ENCODE results near the gene MSH3.
"Not testable (repeated sequence)": the region's sequence is repeated elsewhere in the genome, so short reads cannot be mapped to it uniquely, and the experiment has no call there.

MSH3 gene

DNA sequence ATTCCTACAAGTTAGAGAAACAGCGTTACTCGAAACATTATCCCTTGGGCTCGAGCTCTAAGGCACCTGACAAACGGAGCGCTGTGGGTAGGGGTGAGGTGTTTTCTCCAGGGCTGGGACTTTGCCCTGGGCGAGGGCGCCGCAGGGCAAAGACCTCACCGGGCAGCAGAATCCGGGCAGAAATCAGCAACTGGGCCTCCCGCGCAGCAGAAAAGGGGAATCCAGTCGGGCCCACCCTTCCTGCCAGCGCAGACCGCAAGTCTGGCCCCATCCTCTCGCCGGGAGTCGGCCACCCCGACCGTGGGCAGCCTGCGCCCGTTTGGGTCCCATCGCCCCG is 430 bp upstream of the MSH3 start:
- H3K4me3 ChIP-seq (ENCODE audit: low read depth, low read length) = peak overlapping the region; percentile 80
- no peak for DNase-seq (ENCODE audit: low read depth)

DNA sequence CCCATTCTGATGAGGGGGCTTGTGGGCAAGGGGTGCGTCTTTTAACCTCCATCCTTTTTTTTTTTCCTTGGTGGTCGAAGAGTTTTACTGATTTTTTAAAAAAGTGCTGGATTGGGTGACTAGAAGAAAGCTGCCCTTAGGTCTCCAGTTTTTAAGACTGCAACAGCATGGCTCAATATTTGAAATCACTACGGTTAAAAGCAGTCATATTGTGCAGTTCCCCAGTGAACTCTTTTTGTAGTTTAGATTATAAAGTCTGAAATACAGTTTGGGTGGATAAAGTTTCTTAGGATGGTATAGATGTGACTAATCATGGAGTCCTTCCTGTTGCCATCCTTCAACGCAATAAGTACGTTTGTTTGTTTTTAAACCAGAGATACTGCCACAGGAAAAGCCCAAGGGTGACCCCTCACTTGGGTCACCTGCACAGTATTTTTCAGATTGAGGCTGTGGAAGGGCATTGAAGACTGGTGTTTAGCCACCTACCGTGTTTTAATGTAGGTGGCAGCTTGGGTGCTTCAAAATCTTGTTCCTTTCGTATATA is 851 bp downstream of the MSH3 start:
- no peak for DNase-seq (ENCODE audit: low read depth)
- peak overlapping the region; percentile 80 for H3K4me3 ChIP-seq (ENCODE audit: low read depth, low read length)

DNA sequence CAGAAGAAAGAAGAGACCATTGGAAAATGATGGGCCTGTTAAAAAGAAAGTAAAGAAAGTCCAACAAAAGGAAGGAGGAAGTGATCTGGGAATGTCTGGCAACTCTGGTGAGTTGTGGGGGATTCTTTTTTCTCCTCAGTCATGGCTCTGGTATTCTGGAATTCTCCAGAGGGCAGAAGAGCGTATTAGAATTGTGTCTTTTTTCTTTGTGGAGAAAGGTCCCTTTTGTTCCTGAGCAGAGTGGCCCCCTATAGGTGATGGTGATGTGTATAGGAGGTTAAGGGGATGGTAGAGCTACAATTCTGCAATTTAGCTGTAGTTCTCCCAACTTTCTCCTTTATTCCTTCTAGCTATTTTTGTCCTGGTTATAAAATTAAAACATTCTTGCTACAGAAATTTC is 2.0 kb downstream of the MSH3 start:
- DNase-seq (ENCODE audit: low read depth) = no peak
- no peak overlapping the region for H3K4me3 ChIP-seq (ENCODE audit: low read depth, low read length)

DNA sequence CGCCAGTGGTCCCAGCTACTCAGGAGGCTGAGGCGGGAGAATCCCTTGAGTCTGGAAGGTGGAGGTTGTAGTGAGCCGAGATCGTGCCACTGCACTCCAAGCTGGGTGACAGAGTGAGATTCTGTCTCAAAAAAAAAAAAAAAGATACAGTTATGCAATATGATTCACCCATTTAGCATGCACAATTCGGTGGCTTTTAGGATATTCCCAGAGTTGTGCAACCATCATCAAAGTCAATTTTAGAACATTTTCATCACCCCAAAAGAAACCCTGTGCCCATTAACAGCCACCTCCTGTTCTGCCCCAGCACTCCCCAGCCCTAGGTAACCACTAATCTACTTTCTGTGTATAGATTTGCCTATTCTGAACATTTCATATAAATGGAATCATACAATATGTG is 4.7 kb downstream of the MSH3 start:
- no peak for DNase-seq (ENCODE audit: low read depth)
- H3K4me3 ChIP-seq (ENCODE audit: low read depth, low read length) = no peak overlapping the region

DNA sequence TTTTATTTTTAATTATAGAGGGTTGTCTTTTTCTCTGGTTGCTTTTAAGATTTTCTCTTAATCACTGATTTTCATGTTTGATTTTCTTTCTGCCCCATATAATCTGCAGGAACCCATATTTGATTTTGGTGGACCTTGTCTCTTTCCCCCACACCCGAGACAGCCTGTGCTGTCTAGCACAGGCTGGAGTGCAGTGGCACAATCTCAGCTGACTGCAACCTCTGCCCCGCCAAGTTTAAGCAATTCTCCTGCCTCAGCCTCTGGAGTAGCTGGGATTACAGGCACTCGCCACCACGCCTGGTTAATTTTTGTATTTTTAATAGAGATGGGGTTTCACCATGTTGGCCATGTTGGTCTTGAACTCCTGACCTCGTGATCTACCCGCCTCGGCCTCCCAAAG is 6.2 kb downstream of the MSH3 start:
- not testable (repeated sequence) for H3K4me3 ChIP-seq (ENCODE audit: low read depth, low read length); DNase-seq (ENCODE audit: low read depth)

DNA sequence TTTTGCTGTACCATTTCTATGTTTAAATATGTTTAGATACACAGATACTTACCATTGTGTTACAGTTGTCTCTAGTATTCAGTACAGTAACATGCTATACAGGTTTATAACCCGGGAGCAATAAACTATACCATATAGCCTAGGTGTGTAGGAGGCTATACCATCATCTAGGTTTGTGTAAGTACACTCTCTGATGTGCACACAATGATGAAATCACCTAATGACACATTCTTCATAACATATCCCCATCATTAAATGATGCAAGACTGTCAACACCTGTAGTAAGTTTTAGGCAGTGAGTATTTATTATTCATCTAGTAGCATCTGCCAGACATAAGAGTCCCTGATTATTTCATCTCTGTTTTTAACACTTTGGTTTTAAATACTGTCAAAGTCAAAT is 7.7 kb downstream of the MSH3 start:
- H3K4me3 ChIP-seq (ENCODE audit: low read depth, low read length) = no peak overlapping the region
- no peak for DNase-seq (ENCODE audit: low read depth)

DNA sequence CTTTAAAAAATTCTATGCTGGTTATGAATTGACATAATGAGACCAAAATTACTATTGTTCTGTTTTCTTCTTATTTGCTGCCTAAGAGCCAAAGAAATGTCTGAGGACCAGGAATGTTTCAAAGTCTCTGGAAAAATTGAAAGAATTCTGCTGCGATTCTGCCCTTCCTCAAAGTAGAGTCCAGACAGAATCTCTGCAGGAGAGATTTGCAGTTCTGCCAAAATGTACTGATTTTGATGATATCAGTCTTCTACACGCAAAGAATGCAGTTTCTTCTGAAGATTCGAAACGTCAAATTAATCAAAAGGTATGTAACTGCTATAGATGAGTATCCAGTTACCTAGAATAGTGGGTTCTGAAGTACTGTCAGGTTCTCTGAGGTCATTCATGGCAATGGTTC is 10.6 kb downstream of the MSH3 start:
- H3K4me3 ChIP-seq (ENCODE audit: low read depth, low read length) = no peak overlapping the region
- no peak for DNase-seq (ENCODE audit: low read depth)

DNA sequence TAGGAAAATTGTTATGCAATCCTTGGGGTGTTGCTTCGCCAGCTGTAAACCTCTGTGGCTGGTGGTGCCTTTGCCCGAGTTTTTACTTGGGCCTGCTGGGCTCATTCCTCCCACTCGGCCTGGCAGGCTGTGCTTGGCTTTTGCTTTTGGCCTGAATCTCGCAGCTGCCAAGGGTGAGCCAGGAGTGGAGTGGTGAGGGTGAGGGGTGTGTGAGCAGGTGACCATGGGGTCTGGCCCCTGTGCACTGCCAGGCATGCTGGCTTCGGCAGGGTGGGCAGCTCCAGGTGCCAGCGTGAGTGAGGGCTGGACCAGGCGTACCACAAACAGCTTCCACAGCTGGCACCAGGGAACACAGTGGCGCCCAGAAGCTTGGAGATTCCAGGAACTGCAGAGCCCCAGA is 12.9 kb downstream of the MSH3 start:
- no peak for DNase-seq (ENCODE audit: low read depth)
- no peak overlapping the region for H3K4me3 ChIP-seq (ENCODE audit: low read depth, low read length)

DNA sequence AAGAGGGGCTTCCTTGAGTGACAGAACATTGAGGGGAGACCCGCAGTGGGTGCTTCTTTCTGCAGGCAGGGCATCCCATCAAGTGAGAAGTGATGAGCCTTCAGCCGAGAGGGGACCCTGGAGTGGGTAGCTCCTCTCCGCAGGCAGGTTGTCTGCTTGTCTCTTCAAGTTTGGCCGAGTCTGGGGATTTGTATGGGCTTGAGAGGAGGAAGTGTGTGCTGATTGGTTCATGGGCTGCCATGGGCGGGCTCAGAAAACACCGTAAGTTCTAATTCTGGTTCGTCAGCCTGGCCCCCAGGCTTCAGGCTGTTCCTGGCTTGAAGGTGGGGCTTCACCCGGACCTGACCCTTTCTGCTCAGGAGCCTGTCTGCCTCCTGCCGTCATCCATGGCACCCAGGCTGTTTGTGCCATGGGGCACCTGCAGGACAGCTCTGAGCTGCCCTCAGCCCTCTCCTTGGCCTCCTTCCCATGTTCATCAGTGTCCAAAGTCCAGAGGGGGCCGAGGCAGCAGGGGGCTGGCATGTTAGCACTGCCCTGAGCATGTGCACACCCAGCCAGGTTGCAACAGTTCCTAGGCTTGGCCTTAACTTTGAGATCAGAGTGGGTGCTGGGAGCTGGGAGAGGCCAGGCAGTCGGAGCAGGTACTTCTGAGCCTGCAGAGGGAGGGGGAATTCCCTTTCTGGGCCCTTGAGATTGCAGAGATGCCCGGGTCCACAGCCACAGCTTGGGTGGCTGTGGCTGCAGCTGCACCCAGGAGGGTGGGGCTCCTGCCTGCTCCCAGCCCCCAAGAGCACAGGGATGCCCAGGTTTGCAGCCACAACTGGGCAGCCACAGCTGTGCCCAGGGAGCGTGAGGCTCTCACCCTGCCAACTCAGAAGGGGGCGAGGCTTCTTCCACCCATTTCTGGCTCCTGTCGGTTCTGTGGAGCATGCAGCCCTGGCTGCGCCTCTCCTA is 13.8 kb downstream of the MSH3 start:
- H3K4me3 ChIP-seq (ENCODE audit: low read depth, low read length) = no peak overlapping the region
- DNase-seq (ENCODE audit: low read depth) = no peak

DNA sequence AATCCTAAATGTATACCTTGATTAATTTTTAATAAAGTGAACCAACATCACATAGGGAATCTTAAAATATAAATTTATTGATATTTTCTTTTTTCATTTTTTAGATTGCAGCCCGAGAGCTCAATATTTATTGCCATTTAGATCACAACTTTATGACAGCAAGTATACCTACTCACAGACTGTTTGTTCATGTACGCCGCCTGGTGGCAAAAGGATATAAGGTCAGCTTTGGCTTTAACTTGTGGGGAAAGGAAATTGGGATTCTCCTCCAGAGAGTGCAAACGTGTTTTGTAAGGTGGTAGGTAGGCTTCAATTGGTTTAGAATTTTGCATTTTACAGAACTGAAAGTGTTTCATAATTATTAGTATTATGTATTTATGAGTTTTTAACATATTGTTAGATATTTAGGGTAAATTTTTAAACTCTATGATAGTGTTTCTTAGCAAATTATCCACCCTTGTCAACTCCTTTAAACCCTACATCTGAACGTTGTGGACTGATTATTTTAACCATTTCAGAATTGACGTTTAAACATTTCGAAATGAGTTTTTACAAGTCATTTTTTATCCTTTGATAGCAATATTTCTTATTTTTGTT is 17.8 kb downstream of the MSH3 start:
- H3K4me3 ChIP-seq (ENCODE audit: low read depth, low read length) = no peak overlapping the region
- peak; percentile 15 for DNase-seq (ENCODE audit: low read depth)

DNA sequence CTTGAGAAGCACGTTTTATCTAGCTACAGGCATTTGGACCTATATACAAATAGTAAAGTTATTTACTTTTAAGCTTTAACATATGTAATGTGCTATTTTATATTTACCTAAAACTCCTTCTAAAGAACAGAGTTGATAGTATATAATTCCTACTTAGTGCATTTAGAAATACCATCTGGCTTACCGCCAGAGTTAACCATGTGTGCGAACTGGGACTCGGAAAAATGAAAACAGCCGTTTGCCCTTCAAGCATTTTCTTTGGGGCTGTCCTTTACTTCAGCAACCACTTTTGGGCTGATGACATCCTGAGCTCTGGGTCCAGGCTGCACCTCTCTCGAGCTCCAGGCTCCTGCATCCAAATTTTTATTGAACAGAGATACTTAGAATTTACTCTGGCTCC is 22.3 kb downstream of the MSH3 start:
- DNase-seq (ENCODE audit: low read depth) = no peak
- no peak overlapping the region for H3K4me3 ChIP-seq (ENCODE audit: low read depth, low read length)

DNA sequence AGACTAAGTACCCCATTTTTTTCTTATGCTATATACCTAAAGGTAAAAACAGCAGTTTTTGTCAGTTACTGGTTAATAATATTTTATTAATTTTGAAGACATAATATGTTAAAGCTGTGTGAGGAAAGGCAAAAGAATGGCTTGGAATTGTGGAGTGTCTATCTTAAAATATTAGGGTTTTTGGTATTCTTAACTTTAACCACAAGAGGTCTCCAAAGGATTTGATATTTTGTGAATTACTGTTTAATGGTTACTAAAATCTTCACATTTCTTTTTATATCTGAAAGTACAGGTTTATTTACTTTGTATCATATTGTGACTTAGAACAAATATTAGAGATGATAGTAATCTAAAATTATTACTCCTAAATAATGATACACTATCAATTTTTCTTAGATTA is 32.3 kb downstream of the MSH3 start:
- no peak for DNase-seq (ENCODE audit: low read depth)

DNA sequence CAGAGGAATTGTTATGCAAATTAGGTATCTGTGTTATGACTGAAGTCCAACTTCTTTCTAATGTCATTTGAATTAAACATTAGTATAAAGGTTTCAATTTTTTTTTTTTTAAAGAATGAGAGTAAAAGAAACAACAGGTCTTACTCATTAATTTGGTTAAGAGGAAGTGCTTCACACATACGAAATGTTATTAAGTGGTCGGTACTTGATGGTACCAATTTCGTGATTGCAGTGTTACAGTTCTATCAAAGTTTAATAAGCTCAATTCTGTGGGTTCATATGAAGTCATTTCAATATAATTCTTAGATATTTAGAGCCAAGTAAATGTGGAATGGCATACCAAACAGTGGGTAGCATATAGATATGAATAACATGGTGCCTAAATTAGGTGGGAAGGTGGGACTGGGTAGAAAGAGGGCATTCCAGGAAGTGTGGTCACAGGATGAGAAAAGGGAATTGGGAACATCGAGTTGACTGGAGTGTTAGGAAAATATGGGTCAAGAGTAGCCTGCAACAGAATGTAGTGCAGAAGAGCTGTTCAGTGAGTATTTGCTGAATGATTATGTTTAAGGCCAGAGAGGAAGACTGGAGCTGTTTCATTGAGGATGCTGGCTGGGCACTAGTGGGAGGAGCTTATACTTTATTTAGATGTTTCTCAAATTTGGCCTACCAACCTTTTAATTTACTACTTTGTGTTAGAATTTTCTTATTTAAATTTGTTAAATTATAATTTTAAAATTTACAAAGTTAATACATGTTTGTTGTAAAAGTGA is 34.4 kb downstream of the MSH3 start:
- H3K4me3 ChIP-seq (ENCODE audit: low read depth, low read length) = no peak overlapping the region
- no peak for DNase-seq (ENCODE audit: low read depth)

More for the DNA sequence above, 32.3 kb downstream of the MSH3 start:
- no peak overlapping the region for H3K4me3 ChIP-seq (ENCODE audit: low read depth, low read length)

DNA sequence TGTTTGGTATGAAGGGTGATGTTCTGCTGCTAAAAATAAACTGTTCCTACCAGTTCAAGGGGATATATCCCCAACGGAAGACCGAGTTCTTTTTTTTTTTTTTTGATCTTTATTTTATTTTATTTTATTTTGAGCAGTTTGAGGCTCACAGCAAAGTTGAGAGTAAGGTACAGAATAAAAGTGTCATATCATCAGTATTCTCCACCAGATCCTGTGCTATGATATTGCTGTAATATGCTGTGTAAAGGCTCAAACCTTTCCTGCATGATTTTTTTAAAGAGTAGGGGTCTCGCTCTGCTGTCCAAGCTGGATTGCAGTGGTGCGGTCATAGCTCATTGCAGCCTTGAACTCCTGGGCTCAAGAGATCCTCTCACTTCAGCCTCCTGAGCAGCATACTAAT is 35.2 kb downstream of the MSH3 start:
- no peak for DNase-seq (ENCODE audit: low read depth)
- H3K4me3 ChIP-seq (ENCODE audit: low read depth, low read length) = no peak overlapping the region

DNA sequence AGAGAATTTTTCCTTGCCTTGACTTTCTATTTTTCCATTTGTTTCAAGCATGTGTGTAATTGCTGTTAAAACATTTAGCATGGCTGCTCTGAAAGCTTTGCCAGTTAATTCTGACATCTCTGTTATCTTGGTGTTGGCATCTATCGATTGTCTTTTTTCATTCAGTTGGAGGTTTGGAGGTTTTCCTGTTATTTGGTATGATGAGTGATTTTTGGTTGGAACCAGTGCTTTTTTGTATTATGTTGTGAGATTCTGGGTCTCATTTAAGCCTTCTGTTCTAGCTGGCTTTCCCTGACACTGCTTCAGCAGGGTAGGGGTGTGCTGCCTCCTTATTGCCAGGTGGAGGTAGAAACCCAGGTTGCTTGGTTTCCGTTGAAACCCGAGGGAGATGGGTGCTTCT is 41.2 kb downstream of the MSH3 start:
- no peak for DNase-seq (ENCODE audit: low read depth)
- H3K4me3 ChIP-seq (ENCODE audit: low read depth, low read length) = no peak overlapping the region

DNA sequence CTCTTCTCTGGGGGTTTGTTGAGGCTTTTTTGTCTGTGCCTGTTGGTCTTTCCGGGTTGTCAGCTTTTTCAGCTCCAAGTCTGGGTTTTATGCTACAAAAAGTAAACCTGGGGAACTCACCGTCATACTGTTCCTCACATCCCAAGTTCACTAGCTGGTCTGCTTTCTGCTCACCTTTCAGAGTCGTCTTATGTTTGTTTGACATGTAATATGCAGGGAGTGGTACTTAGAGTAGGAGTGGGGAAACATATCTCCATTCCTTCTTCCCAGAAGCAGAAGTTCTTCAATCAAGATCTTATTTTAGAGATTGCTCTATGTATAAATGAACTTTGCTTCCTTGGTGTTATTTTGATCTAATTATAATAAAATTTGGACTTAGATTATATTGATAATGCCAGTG is 42.0 kb downstream of the MSH3 start:
- DNase-seq (ENCODE audit: low read depth) = no peak
- H3K4me3 ChIP-seq (ENCODE audit: low read depth, low read length) = no peak overlapping the region

DNA sequence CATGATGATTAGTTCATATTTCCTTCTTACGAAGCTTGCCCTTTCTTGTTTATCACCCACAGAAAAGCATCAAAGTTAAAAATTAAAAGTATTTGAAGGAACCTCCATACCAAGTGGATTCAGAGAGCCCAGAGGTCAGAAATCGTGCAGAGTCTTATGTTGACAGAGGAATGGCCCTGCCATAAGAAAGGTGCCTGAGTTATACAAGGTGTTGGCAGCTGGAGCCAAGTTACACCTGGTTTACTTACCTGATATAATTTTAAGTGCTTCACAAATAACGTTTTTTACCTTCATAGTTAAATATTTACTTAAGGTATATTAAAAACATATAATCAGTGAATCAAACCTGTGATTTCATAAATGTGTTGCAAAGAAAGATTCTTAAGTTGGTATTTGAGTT is 42.6 kb downstream of the MSH3 start:
- DNase-seq (ENCODE audit: low read depth) = no peak
- no peak overlapping the region for H3K4me3 ChIP-seq (ENCODE audit: low read depth, low read length)

DNA sequence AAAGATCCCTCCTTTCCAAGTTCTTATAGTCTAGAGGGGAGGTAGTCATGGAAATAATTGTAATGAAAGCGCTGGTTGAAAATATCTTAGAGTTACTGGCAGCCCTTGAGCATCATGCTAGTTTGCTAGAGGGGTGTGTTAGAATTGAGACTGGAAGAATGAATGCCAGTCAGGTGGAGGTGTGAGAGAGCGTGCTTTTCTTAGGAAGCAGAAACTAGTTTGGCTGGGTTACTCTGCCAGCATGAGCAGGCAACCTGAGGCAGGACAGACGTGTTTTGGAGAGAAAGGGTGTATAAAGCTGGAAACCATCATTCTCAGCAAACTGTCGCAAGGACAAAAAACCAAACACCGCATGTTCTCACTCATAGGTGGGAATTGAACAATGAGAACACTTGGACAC is 43.9 kb downstream of the MSH3 start:
- no peak overlapping the region for H3K4me3 ChIP-seq (ENCODE audit: low read depth, low read length)
- DNase-seq (ENCODE audit: low read depth) = no peak

DNA sequence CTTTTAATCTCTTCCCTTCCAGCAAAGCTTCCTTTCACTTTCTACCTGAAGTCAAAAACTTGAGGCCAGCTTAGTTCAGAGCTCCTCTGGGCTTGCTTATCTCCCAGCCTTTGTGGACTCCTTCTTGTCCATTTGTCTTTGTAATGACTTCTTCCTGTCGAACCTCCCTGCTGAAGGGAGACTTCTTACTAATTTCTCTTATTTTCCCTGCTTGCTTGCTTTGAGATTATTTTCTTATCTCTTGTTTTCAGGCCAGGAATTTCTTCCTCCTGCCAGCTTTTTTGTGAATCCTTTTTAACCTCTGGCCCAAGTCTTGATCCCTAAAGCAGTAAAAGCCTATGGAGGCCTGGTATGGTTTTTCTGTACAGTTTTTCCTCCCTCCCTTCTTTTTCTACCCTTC is 47.1 kb downstream of the MSH3 start:
- no peak overlapping the region for H3K4me3 ChIP-seq (ENCODE audit: low read depth, low read length)
- DNase-seq (ENCODE audit: low read depth) = no peak

DNA sequence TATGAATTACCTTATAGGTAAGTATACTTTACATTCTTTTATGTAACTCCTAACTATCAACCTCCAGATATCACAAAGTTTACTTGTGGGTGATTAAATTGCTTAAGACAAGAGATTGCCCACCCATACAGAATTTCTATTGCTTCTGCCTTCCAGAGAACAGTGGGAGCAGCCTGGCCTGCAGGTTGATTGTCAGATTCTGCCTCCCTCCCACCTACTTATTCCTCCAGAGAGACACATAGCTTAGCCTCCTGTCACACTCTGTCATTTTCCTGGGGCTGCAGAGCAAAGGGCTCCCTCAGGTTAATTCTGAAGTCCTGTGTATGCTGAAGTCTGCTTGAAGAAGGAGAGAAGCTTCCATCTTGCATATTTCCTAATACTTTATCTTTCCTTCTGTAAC is 48.8 kb downstream of the MSH3 start:
- no peak overlapping the region for H3K4me3 ChIP-seq (ENCODE audit: low read depth, low read length)
- no peak for DNase-seq (ENCODE audit: low read depth)

Data from skeletal muscle cell (primary cell).